Thyroid gland (tissue), 4 donors: ENCODE results near the gene ITLN1.

Source experiments
- POLR2A ChIP-seq, 2 donors: fragments of 450-650 bp; IDR thresholded peaks; one replicate each; pipeline ENCODE4 v1.6.1; 2017; ENCODE audit warnings: antibody characterized with exemption in 2 of 2, mild to moderate bottlenecking in 2 of 2, moderate library complexity in 1 of 2
- TF ChIP-seq, protein P1 (sequence below), 6 experiments: fragments of 200-600 bp in 3 of 6; fragments of 450-650 bp in 3 of 6; sonication (generic) in 3 of 6; IDR thresholded peaks; one replicate each; pipeline ENCODE4 v1.5.1; 2016 to 2019; ENCODE audit warnings: antibody characterized with exemption in 6 of 6, mild to moderate bottlenecking in 2 of 6, inconsistent platforms in 1 of 6, moderate library complexity in 1 of 6

DNA sequence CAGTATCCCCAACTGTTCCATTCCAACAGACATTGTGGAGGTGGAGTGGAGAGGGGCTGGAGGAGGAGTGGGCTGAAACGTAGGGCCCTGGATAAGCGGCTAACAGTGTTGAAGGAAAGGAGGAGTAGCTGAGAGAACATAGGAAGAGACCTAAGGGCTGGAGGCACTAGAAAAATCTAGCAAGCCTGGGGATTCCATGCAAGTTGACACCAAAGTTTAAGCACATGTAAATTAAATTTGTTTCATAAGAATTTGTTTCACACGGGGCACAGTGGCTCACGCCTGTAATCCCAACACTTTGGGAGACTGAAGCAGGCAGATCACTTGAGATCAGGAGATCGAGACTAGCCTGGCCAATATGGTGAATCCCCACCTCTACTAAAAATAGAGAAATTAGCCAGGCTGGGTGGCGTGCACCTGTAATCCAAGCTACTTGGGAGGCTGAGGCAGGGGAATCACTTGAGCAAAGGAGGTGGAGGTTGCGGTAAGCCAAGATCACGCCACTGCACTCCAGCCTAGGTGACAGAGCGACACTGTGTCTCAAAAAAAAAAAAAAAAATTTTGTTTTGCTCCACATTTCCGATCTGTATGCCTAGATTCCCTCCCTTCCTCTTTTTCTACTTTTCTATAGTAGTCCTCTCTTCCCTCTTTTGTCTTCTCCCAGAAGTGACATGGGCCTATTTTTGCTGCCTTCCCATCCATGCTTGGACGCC, 21.8 kb downstream of the ITLN1 start:
- TF ChIP-seq, protein P1, sequence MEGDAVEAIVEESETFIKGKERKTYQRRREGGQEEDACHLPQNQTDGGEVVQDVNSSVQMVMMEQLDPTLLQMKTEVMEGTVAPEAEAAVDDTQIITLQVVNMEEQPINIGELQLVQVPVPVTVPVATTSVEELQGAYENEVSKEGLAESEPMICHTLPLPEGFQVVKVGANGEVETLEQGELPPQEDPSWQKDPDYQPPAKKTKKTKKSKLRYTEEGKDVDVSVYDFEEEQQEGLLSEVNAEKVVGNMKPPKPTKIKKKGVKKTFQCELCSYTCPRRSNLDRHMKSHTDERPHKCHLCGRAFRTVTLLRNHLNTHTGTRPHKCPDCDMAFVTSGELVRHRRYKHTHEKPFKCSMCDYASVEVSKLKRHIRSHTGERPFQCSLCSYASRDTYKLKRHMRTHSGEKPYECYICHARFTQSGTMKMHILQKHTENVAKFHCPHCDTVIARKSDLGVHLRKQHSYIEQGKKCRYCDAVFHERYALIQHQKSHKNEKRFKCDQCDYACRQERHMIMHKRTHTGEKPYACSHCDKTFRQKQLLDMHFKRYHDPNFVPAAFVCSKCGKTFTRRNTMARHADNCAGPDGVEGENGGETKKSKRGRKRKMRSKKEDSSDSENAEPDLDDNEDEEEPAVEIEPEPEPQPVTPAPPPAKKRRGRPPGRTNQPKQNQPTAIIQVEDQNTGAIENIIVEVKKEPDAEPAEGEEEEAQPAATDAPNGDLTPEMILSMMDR (IDR thresholded peaks at IDR 0.05) = no peak
- no peak for TF ChIP-seq POLR2A (IDR thresholded peaks at IDR 0.05)
